OCI-LY1 (cell line): ENCODE results near the gene RAB7A.

Experiments
- H2AFZ ChIP-seq: fragments of 200-600 bp; sonication (generic), shearing (Covaris generic); 2 replicates; pipeline ENCODE4 v1.6.0; 2014; ENCODE audit warnings: antibody characterized with exemption, mild to moderate bottlenecking, low read length
- H3F3A ChIP-seq: fragments of 200-600 bp; sonication (generic), shearing (Covaris generic); 2 replicates; pipeline ENCODE4 v1.6.0; 2014; ENCODE audit warnings: mild to moderate bottlenecking, antibody characterized with exemption, low read length, moderate library complexity; ENCODE audit not compliant: insufficient read depth
- H3K27ac ChIP-seq: fragments of 200-600 bp; sonication (generic); 2 replicates; pipeline ENCODE4 v1.5.1; 2014; ENCODE audit warnings: low read length, mixed run types, mild to moderate bottlenecking, low read depth; ENCODE audit not compliant: poor library complexity, severe bottlenecking
- H3K27me3 ChIP-seq: fragments of 200-600 bp; sonication (generic); 2 replicates; pipeline ENCODE4 v1.6.0; 2014; ENCODE audit warnings: antibody characterized with exemption, mild to moderate bottlenecking, low read length, moderate library complexity; ENCODE audit not compliant: insufficient read depth
- H3K36me3 ChIP-seq: fragments of 200-600 bp; sonication (generic); 2 replicates; pipeline ENCODE4 v1.6.1; 2014; ENCODE audit warnings: mild to moderate bottlenecking, antibody characterized with exemption, low read length, moderate library complexity, mixed read lengths; ENCODE audit not compliant: insufficient read depth
- H3K4me1 ChIP-seq: fragments of 200-600 bp; sonication (generic); 2 replicates; pipeline ENCODE4 v1.5.1; 2014; ENCODE audit warnings: mild to moderate bottlenecking, low read length, moderate library complexity; ENCODE audit not compliant: insufficient read depth, severe bottlenecking
- H3K4me2 ChIP-seq: fragments of 200-600 bp; sonication (generic), shearing (Covaris generic); 2 replicates; pipeline ENCODE4 v1.6.1; 2014; ENCODE audit warnings: low read length
- H3K4me3 ChIP-seq: fragments of 200-600 bp; sonication (generic); 2 replicates; pipeline ENCODE4 v1.5.1; 2014; ENCODE audit warnings: low read length, low read depth, mild to moderate bottlenecking, mixed read lengths; ENCODE audit not compliant: poor library complexity, severe bottlenecking
- H3K79me2 ChIP-seq: fragments of 200-600 bp; shearing (Covaris generic); 2 replicates; pipeline ENCODE4 v1.6.1; 2016; ENCODE audit warnings: mixed run types, low read length, mixed read lengths; ENCODE audit not compliant: insufficient read depth
- H3K9ac ChIP-seq: fragments of 200-600 bp; sonication (generic), shearing (Covaris generic); 2 replicates; pipeline ENCODE4 v1.6.1; 2014; ENCODE audit warnings: mild to moderate bottlenecking, low read length, mixed read lengths
- H3K9me2 ChIP-seq: fragments of 200-600 bp; sonication (generic), shearing (Covaris generic); 2 replicates; pipeline ENCODE4 v1.6.1; 2014; ENCODE audit warnings: low read depth, mild to moderate bottlenecking, low read length, mixed read lengths
- H3K9me3 ChIP-seq: fragments of 200-600 bp; shearing (Covaris generic); 2 replicates; pipeline ENCODE4 v1.6.1; 2014; ENCODE audit warnings: low read length, mixed read lengths
- H4K20me1 ChIP-seq: fragments of 200-600 bp; sonication (generic), shearing (Covaris generic); 2 replicates; pipeline ENCODE4 v1.6.0; 2016; ENCODE audit warnings: mild to moderate bottlenecking, low read length; ENCODE audit not compliant: insufficient read depth
- CTCF ChIP-seq: fragments of 200-600 bp; sonication (generic), shearing (Covaris generic); IDR thresholded peaks from 2 replicates; pipeline ENCODE4 v1.5.1; 2017; ENCODE audit warnings: mild to moderate bottlenecking, antibody characterized with exemption, low read length, moderate library complexity, mixed read lengths
- EZH2 ChIP-seq: fragments of 200-600 bp; sonication (generic), shearing (Covaris generic); IDR thresholded peaks from 2 replicates; pipeline ENCODE4 v1.8.0; 2017; ENCODE audit warnings: borderline replicate concordance, mixed run types, mild to moderate bottlenecking, antibody characterized with exemption, low read length, moderate library complexity, mixed read lengths

RAB7A gene

GRCh38 chr3:128863560-128863959 is 137.6 kb downstream of the RAB7A start:
- Histone ChIP-seq H3K4me2 (no peak overlapping the region), H3K9ac (no peak overlapping the region), H3F3A (no peaks in the 10 kb centered on the region), H3K79me2 (no peaks in the 10 kb centered on the region), H3K27me3 (no peaks in the 10 kb centered on the region), H3K9me2 (no peaks in the 10 kb centered on the region), H4K20me1 (no peaks in the 10 kb centered on the region), H2AFZ (no peak overlapping the region), H3K9me3 (peaks cover 24% of the 10 kb centered on the region), H3K27ac (no peak overlapping the region), H3K4me1 (no peaks in the 10 kb centered on the region), H3K36me3 (peaks cover 16% of the 10 kb centered on the region; the same call in 1 of the 2 replicates), H3K4me3 (no peak overlapping the region)
- peak; percentile 66 for TF ChIP-seq CTCF
- no peak for TF ChIP-seq EZH2
